SJCRH30 (cell line): ENCODE results near the gene COG2. TPM values are rescaled to one million over a fixed set of nuclear protein-coding genes. Genes with fewer than 3 reads are reported as not detected.
"Not testable (repeated sequence)": the region's sequence is repeated elsewhere in the genome, so short reads cannot be mapped to it uniquely, and the experiment has no call there.

ENCODE experiments used
- DNase-seq, 2 experiments: peaks; one replicate each; pipeline ENCODE4 v3.0.0-alpha.2; 2015 to 2020
- H3K27ac ChIP-seq: fragments of 250-450 bp; sonication (Bioruptor Pico); 2 replicates; pipeline ENCODE4 v1.5.1; 2020; ENCODE audit warnings: mild to moderate bottlenecking, moderate library complexity
- H3K27me3 ChIP-seq: fragments of 250-450 bp; sonication (Bioruptor Pico); 2 replicates; pipeline ENCODE4 v1.5.1; 2020; ENCODE audit warnings: mild to moderate bottlenecking, moderate library complexity
- H3K36me3 ChIP-seq: fragments of 250-450 bp; sonication (Bioruptor Pico); 2 replicates; pipeline ENCODE4 v1.5.1; 2020; ENCODE audit warnings: mild to moderate bottlenecking, moderate library complexity
- H3K4me1 ChIP-seq: fragments of 250-450 bp; sonication (Bioruptor Pico); 2 replicates; pipeline ENCODE4 v1.5.1; 2020; ENCODE audit warnings: mild to moderate bottlenecking, moderate library complexity
- H3K4me3 ChIP-seq: fragments of 250-450 bp; sonication (Bioruptor Pico); 2 replicates; pipeline ENCODE4 v1.5.1; 2020; ENCODE audit warnings: mild to moderate bottlenecking, moderate library complexity
- H3K9me3 ChIP-seq: fragments of 250-450 bp; sonication (Bioruptor Pico); replicated peaks from 2 replicates; pipeline ENCODE4 v1.5.1; 2020; ENCODE audit warnings: mild to moderate bottlenecking, moderate library complexity
- total RNA-seq: library from RNA; depleted of rRNA; stranded (reverse); fragments of >200 nt; shearing (Covaris generic); gene quantifications from 2 replicates; pipeline ENCODE4 v1.2.3, GENCODE V29; 2014

The COG2 gene
- total RNA-seq, 1 experiment from 2014 or later = 45.0 TPM

DNA sequence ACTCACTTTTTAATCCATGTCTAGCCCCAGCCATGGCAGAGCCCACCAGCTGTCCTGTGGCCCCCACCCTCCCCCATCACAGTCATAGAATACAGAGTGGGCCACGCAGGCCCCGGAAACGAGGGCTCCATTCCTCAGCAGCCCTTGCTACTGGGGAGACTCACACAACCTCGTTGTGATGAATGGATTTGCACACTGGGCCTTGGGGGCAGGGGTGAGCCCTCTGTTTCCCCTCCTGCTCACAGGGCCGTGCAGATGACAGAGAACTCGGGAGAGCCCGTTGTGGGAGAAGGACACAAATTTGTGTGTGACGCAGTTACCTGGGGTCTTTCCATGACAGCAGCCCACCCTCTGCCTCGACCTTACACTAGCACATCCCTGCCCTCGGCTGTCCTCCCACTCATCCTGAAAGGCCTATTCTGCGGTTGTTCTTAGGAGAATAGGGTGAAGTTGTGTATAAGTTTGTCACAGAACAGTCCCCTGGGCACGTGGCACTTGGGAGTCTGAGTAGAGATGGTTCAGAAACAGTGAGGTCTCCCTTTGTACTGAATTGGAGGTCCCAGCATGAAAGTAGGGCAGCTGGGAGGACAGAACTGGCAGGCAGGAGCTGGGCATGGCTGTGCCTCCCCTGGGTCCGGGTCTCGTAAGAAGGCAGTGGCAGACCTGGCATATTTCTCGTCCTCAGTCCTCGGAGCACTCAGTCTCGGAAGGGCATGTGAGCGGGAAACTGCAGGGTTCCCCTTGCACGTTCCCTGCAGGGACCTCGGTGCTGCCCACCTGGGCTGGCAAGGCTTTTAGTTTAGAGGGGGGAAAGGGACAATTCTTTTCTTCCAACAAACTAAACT, 64.8 kb downstream of the COG2 start:
- H3K27me3 ChIP-seq = no peaks in the 10 kb centered on the region
- H3K36me3 ChIP-seq = no peaks in the 10 kb centered on the region
- H3K4me1 ChIP-seq = no peaks in the 10 kb centered on the region
- no peak overlapping the region for H3K27ac ChIP-seq
- DNase-seq = no peak
- no peaks in the 10 kb centered on the region for H3K9me3 ChIP-seq
- no peak overlapping the region for H3K4me3 ChIP-seq

DNA sequence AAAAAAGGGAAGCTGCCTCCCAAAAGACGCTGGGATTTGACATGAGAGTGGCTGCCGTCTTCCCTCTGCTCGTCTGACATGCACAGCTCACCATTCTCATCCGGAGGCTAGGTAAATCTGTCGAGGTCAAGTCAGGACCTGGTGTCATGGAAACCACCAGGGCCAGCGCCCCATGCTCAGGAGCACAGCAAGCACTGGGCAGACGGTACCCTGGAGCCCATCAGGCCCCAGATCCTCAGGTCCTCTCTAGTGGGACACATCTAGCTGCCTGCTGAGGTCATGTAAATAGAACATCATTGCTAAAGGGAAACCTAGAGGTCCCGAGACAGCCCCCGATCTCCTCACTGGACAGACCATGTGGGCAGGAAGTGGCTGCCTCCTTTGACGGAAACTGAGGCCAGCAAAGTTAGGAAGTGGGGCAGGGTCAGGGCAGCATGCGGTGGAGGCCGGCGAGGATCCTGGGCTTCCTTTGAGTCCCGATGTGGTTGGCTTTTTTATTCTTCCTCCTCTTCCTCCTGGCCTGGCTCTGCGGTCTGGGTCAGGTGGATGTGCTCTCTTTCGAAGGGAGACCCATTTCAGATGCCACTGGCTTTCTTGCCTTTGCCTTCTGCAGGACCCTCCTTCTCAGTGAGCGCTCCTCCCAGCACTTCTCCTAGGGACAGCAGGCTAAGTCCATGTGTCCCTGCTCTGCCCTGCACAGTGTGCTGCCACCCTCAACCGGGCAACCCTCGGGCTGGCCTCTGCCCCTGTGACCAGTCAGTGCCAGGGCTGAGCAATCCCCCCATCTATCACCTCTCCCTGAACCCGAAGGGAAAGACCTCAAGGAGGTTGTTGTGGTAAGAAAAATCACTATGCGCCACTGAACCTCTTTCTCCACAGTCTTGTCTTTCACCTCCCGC, 65.7 kb downstream of the COG2 start:
- no peaks in the 10 kb centered on the region for H3K9me3 ChIP-seq
- no peak for DNase-seq
- H3K4me3 ChIP-seq = no peak overlapping the region
- H3K4me1 ChIP-seq = no peaks in the 10 kb centered on the region
- no peak overlapping the region for H3K27ac ChIP-seq
- no peaks in the 10 kb centered on the region for H3K36me3 ChIP-seq
- H3K27me3 ChIP-seq = no peaks in the 10 kb centered on the region

DNA sequence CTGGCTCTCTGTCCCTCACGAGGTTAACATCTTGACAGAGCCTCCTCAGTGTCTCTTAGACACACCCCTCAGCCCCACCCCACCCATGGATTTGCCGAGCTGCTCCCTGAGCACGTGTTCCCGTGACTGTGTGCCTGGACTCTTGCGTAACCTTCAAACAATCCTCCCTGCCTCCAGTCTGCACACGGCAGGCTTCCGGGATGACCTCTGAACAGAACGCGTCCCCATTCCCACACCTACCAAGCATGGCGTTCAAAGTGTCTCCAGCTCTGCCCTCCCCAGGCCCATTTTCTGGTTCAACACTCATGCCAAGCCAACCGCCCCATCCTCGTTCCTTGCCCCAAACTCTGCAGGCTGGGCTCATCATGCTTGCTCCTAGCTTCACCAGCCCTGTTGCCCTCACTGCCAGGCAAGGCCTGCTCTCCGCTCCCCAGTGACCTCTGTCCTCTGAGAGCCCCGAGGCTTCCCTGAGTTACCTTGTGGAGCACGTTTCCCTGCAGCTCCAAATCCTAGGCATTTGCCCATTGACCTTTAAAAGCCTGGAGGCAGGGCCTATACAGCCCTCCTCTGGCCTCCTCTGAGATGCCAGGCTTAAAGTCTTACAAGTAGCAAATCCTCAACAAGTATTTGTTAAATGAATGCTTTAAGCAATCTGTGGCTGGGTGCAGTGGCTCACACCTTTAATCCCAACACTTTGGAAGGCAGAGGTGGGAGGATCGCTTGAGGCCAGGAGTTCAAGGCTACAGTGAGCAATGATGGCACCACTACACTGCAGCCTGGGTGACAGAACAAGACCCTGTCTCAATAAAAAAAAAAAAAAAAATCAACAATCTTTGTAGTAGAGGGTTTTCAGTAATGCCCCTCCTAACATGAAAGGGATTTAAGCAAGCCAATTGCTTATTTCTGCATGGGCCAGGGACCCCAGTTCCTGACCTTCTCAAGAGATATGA, 66.6 kb downstream of the COG2 start:
- H3K36me3 ChIP-seq = no peaks in the 10 kb centered on the region
- H3K4me3 ChIP-seq = no peak overlapping the region
- no peak for DNase-seq
- peaks cover 4% of the 10 kb centered on the region; the same call in 1 of the 2 replicates for H3K4me1 ChIP-seq
- no peaks in the 10 kb centered on the region for H3K27me3 ChIP-seq
- H3K27ac ChIP-seq = no peak overlapping the region
- H3K9me3 ChIP-seq = no peaks in the 10 kb centered on the region

DNA sequence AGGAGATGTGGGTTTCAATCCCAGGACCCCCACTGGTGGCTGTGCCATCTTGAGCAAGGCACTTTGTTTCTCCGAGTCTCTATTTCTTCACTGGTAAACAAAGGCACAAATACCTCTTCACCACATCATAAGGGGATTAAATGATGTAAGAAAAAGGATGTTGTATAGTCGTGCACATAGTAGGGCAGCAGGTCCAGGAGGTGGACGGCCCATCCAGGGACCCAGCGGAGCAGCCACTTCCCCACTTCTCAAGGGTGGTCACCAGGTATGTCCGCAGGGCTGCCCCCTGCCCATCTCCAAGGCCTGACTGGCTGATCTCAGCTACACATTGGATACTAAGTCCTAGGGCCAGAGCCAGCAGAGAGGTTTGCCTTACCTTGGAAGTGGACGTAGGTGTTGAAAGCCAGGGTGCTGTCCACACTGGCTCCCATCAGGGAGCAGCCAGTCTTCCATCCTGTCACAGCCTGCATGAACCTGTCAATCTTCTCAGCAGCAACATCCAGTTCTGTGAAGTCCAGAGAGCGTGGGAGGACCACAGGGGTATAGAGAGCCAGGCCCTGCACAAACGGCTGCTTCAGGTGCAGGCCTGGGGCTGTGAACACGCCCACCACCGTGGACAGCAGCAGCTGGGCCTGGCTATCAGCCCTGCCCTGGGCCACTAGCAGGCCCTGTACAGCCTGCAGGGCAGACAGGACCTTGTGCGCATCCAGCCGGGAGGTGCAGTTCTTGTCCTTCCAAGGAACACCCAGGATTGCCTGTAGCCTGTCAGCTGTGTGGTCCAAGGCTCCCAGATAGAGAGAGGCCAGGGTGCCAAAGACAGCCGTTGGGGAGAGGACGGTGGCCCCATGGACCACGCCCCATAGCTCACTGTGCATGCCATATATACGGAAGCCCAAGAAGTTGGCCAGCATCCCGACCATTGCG, 67.6 kb downstream of the COG2 start:
- Histone ChIP-seq H3K4me3 (no peak overlapping the region), H3K36me3 (no peaks in the 10 kb centered on the region), H3K27me3 (no peaks in the 10 kb centered on the region), H3K9me3 (no peaks in the 10 kb centered on the region), H3K4me1 (peaks cover 8% of the 10 kb centered on the region; the same call in 1 of the 2 replicates), H3K27ac (no peak overlapping the region)
- DNase-seq = no peak

DNA sequence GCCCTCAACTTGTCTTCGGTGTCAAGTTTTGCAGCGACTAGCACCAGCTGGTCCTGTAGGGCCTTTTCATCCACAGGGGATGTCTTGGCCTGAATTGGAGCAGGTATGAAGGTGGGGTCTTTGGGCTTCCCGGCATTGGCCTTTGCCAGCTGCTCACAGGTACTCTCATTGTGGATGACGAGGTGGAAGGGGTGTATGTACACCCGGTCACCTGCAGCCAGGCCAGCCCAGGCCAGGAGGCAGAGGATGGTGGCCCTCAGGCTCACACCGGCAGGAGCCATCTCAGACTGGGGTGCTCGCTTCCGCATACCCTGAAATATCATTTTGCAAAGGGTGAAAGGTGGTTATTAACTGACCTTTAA, 68.2 kb downstream of the COG2 start:
- H3K36me3 ChIP-seq = no peaks in the 10 kb centered on the region
- no peak for DNase-seq
- H3K27ac ChIP-seq = no peak overlapping the region
- H3K9me3 ChIP-seq = no peaks in the 10 kb centered on the region
- H3K4me1 ChIP-seq = peaks cover 8% of the 10 kb centered on the region; the same call in 1 of the 2 replicates
- H3K4me3 ChIP-seq = no peak overlapping the region
- H3K27me3 ChIP-seq = no peaks in the 10 kb centered on the region

DNA sequence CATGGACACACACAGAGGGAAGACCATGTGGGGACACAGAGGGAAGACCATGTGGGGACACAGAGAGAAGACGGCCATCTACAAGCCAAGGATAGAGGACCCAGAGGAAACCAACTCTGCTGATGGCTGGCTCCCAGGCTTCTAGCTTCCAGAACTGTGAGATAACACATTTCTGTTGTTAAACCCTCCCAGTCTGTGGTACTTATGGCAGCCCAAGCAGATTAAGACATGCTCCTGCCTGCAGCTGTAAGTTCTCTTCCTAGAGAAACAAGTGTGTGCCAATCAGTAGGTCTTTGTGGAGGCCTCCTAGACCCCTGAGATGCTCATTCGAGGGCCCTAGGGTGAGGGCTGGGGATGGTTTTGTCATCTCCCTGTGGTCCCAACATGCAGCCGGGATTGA, 69.0 kb downstream of the COG2 start:
- Histone ChIP-seq H3K36me3 (no peaks in the 10 kb centered on the region), H3K9me3 (no peaks in the 10 kb centered on the region), H3K27ac (no peak overlapping the region), H3K4me1 (peaks cover 8% of the 10 kb centered on the region; the same call in 1 of the 2 replicates), H3K4me3 (no peak overlapping the region), H3K27me3 (no peaks in the 10 kb centered on the region)
- DNase-seq = no peak

DNA sequence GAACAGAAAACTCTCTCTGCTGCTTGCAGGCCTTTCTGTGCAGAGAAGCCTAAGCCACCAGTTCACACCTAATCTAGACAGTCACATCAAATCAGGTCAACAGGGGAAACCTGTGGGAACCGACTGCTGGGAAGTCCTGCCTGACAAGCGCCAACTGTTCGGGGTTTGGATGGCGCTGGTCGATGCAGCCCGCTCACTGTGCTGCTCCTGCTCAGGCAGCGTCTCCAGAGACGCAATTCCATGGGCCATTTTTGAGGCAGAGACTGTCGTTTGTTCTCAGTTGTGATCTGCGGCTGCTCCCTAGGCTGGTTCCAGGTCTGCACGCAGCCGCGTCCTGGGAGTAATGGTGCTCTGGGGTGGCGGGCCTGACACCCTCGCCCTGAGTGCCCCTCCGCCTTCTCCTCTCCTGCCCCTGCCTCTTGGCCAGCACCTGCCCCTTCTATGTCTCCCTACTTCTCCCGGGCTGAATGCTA, 70.2 kb downstream of the COG2 start:
- no peaks in the 10 kb centered on the region for H3K27me3 ChIP-seq
- no peak overlapping the region for H3K4me3 ChIP-seq
- H3K9me3 ChIP-seq = no peaks in the 10 kb centered on the region
- H3K27ac ChIP-seq = no peak overlapping the region
- no peak for DNase-seq
- peaks cover 8% of the 10 kb centered on the region; the same call in 1 of the 2 replicates for H3K4me1 ChIP-seq
- H3K36me3 ChIP-seq = no peaks in the 10 kb centered on the region

DNA sequence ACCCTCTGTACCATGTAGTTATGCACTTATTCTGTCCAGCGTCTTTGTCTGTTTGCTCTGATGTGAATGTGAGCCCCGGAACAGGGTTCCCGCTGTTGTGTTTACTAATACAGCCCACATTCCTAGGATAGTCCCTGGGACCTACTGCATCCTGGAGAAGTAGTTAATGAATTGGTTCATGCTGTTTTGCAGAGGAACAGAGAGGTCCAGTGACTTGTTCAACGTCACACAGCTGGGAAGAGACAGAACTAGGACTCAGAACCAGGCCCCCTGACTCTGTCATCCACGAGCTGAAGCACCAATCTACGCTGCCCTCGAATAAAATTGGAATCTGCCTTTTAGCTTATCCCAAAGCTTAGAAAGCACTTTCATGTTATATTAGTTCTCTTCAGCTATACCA, 70.9 kb downstream of the COG2 start:
- no peaks in the 10 kb centered on the region for H3K27me3 ChIP-seq
- no peak for DNase-seq
- H3K4me3 ChIP-seq = no peak overlapping the region
- H3K27ac ChIP-seq = no peak overlapping the region
- no peaks in the 10 kb centered on the region for H3K36me3 ChIP-seq
- no peaks in the 10 kb centered on the region for H3K9me3 ChIP-seq
- peaks cover 8% of the 10 kb centered on the region; the same call in 1 of the 2 replicates for H3K4me1 ChIP-seq

DNA sequence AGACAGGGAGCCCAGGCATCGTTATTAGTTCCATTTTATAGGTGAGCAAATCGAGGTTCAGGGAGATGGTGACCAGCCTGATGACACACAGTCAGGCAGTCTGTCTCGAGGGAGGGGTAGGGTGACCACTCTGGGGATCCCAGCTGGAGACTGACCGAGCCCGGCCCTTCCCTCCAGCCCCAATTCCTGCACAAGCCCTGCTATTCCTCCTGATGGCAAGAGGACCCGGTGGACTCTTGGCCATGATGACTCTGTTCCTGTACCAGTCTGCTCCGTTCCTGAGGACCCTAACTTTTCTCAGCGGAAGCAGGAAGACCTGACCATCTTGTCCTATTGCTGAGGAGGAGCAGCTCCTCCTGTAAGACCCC, 71.2 kb downstream of the COG2 start:
- DNase-seq = no peak
- Histone ChIP-seq H3K9me3 (no peaks in the 10 kb centered on the region), H3K4me3 (peak overlapping the region; percentile 26), H3K27ac (no peak overlapping the region), H3K27me3 (no peaks in the 10 kb centered on the region), H3K36me3 (no peaks in the 10 kb centered on the region), H3K4me1 (peaks cover 8% of the 10 kb centered on the region; the same call in 1 of the 2 replicates)

DNA sequence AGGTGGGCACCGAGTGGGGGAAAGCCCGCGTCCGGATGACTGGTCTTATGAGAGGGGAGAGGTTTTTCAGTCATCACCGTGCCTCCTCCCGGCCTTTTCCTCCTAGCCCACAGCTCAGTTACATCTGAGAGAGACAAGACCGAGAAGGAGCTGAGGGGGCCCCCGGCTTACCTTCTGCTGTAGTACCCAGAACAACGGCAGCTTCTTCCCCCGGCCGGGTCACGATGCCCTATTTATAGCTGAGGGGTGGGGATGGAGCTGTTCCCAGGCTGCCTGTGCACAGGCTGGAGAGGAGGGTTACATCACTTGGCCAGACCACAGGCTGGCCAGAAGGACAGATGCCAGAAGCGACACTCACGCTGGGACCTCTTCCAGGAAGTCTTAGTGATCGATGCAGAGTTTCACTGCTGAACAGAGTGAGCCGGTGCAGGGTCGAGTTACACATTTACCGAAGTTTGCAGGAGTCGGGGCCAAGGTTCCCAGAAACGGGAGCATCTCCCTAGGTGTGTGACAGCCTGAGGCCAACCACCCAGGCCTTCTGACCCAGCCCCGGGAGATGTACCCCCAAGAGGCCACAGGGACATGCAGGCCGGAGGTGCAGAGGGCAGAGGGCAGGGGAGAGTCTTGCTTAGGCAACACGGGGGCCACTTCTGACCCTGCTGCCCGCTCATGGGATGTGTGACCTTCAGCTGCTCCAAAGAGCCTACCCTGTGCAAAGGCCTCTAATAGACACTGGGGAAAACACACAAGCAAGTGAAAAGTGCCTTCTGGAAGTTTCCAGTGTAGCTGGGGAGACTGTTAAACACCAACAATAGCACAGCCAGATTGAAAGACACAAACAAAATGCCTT, 71.9 kb downstream of the COG2 start, which contains the start of gene AGT:
TSS of gene AGT (minus strand) at position 208 of the 850 bp plus-strand sequence. CDS start 3,299 bp downstream, outside the sequence.
- Histone ChIP-seq H3K36me3 (no peaks in the 10 kb centered on the region), H3K4me3 (peak within 1 kb of the TSS; percentile 26), H3K4me1 (peaks cover 8% of the 10 kb centered on the region; the same call in 1 of the 2 replicates), H3K27ac (no peak within 1 kb of the TSS), H3K9me3 (no peaks in the 10 kb centered on the region), H3K27me3 (no peaks in the 10 kb centered on the region)
- DNase-seq = peak; percentile 65 to 74

DNA sequence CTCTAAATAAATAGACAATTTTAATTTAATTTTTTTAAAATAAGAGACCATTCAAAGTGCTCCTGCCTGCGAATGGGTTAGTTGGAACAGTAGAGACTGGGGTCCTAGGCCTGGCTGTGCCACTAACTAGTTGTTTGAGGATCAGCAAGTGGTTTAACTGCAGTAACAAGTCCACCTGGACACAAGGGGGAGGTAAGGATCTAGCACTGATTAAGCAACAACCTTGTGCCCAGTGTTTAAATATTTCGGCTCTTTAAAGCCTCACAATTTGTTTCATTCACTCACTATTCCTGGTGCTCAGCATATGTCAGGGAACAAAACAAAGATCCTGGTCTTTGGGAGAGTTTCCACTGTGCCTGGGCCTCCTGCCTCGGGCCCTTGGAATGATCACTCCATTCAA, 73.2 kb downstream of the COG2 start:
- H3K9me3 ChIP-seq = no peaks in the 10 kb centered on the region
- H3K27me3 ChIP-seq = no peaks in the 10 kb centered on the region
- peaks cover 8% of the 10 kb centered on the region; the same call in 1 of the 2 replicates for H3K4me1 ChIP-seq
- no peak overlapping the region for H3K27ac ChIP-seq
- H3K36me3 ChIP-seq = no peaks in the 10 kb centered on the region
- no peak overlapping the region for H3K4me3 ChIP-seq
- no peak for DNase-seq

DNA sequence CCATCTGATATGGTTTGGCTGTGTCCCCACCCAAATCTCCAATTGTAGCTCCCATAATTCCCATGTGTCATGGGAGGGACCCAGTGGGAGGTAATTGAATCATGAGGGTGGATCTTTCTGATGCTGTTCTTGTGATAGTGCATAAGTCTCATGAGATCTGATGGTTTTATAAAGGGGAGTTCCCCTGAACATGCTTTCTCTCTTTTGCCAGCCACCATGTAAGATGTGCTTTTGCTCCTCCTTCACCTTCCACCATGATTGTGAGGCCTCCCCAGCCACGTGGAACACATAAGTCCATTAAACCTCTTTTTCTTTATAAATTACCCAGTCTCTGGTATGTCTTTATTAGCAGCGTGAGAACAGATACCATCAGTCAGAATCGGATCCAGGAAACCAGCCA, 74.2 kb downstream of the COG2 start:
- not testable (repeated sequence) for DNase-seq, H3K9me3 ChIP-seq, H3K4me3 ChIP-seq, H3K27me3 ChIP-seq, H3K4me1 ChIP-seq, H3K27ac ChIP-seq, H3K36me3 ChIP-seq
